ENCODE data around the gene TNFRSF17.

DNA sequence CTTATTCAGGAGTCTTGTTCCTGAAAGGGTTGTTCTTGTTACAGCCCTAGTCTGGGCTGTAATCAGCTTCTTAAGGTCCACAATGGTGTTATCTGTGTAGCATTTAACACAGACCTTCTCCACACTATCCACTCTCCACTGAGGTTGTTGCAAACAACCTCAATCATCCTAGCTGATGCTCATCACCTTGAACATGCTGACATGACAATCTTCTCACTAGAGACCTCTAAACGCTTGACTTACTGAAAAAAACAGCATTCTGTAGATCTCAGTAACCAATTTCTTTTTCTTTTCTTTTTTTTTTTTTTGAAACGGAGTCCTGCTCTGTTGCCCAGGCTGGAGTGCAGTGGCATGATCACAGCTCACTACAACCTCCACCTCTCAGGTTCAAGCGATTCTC, 3.6 kb downstream of the TNFRSF17 start:
- TF ChIP-seq HMGN3 (IDR thresholded peaks at IDR 0.05; ENCODE audit: borderline replicate concordance, extremely low read depth, insufficient read length, low read depth, low read length), result no peak
- TF ChIP-seq RNF2 (IDR thresholded peaks at IDR 0.05), result no peak
- no peak for TF ChIP-seq ZHX1 (conservative IDR thresholded peaks at IDR 0.05; ENCODE audit: low read length)

Measured in K562 (cell line).